ENCODE results near the gene TMEM260. TPM values are rescaled to one million over a fixed set of nuclear protein-coding genes. Genes with fewer than 3 reads are reported as not detected.

The TMEM260 gene
- polyA plus RNA-seq, 1 of the 3 experiments (the other 2 are of a cell fraction), result 5.4 TPM

DNA sequence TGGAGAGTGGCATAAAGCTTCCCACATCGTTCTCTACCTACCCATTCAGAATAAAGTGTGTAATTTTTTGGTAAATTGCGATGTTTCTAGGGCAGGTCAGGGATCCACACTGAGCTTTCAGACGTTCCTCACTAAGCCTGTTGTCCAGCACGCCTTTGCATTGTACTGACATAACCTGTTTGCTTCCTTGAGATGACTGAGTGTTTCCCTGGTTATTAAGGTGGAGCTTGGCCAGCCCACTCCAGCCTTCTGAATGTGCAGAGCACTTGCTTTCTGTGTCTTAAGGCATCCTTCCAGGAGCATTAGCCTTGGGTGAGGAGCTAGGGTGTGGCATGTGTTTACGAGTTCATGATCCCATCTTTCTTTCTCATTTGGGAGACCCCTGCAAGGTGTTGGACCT is 96.4 kb downstream of the TMEM260 start (continued):
- no peak for TF ChIP-seq FOXJ3 (CRISPR knock-in tag; IDR thresholded peaks at IDR 0.05)
- no peak for TF ChIP-seq CTCF (IDR thresholded peaks at IDR 0.05)

GRCh38 chr14:56678838-56679237 is 99.2 kb downstream of the TMEM260 start:
- no peaks in the 10 kb centered on the region for H3F3A ChIP-seq (replicated peaks; ENCODE audit: insufficient read depth)
- 0 out of 2 replicates have a peak, but pooled peaks cover 10% of the 10 kb centered on the region for H3K27me3 ChIP-seq (ENCODE audit: insufficient read depth)
- no peaks in the 10 kb centered on the region for H4K20me1 ChIP-seq (ENCODE audit: insufficient read depth)
- TF ChIP-seq ZBTB33 (IDR thresholded peaks at IDR 0.05; ENCODE audit: borderline replicate concordance, low read depth), result no peak
- no peak for TF ChIP-seq GATA2 (CRISPR knock-in tag; IDR thresholded peaks at IDR 0.05)
- TF ChIP-seq NRF1 (IDR thresholded peaks at IDR 0.05; ENCODE audit: low read depth, low read length), result no peak
- TF ChIP-seq, protein P1, sequence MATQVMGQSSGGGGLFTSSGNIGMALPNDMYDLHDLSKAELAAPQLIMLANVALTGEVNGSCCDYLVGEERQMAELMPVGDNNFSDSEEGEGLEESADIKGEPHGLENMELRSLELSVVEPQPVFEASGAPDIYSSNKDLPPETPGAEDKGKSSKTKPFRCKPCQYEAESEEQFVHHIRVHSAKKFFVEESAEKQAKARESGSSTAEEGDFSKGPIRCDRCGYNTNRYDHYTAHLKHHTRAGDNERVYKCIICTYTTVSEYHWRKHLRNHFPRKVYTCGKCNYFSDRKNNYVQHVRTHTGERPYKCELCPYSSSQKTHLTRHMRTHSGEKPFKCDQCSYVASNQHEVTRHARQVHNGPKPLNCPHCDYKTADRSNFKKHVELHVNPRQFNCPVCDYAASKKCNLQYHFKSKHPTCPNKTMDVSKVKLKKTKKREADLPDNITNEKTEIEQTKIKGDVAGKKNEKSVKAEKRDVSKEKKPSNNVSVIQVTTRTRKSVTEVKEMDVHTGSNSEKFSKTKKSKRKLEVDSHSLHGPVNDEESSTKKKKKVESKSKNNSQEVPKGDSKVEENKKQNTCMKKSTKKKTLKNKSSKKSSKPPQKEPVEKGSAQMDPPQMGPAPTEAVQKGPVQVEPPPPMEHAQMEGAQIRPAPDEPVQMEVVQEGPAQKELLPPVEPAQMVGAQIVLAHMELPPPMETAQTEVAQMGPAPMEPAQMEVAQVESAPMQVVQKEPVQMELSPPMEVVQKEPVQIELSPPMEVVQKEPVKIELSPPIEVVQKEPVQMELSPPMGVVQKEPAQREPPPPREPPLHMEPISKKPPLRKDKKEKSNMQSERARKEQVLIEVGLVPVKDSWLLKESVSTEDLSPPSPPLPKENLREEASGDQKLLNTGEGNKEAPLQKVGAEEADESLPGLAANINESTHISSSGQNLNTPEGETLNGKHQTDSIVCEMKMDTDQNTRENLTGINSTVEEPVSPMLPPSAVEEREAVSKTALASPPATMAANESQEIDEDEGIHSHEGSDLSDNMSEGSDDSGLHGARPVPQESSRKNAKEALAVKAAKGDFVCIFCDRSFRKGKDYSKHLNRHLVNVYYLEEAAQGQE (IDR thresholded peaks at IDR 0.05; ENCODE audit: low read depth, low read length), result no peak
- TF ChIP-seq RXRA (IDR thresholded peaks at IDR 0.05; ENCODE audit: borderline replicate concordance, low read depth), result no peak
- no peak for TF ChIP-seq TCF12 (IDR thresholded peaks at IDR 0.05)
- TF ChIP-seq MXI1 (IDR thresholded peaks at IDR 0.05; ENCODE audit: low read depth, low read length), result no peak
- TF ChIP-seq ELF1 (IDR thresholded peaks at IDR 0.05), result no peak
- TF ChIP-seq TAF1 (IDR thresholded peaks at IDR 0.05; ENCODE audit: borderline replicate concordance, low read depth, low read length), result no peak
- TF ChIP-seq, protein P2, sequence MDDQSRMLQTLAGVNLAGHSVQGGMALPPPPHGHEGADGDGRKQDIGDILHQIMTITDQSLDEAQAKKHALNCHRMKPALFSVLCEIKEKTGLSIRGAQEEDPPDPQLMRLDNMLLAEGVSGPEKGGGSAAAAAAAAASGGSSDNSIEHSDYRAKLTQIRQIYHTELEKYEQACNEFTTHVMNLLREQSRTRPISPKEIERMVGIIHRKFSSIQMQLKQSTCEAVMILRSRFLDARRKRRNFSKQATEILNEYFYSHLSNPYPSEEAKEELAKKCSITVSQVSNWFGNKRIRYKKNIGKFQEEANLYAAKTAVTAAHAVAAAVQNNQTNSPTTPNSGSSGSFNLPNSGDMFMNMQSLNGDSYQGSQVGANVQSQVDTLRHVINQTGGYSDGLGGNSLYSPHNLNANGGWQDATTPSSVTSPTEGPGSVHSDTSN (IDR thresholded peaks at IDR 0.05), result no peak
- no peak for TF ChIP-seq YY1 (IDR thresholded peaks at IDR 0.05; ENCODE audit: low read depth)
- no peak for TF ChIP-seq NFIC (IDR thresholded peaks at IDR 0.05; ENCODE audit: borderline replicate concordance)
- TF ChIP-seq SIN3A (IDR thresholded peaks at IDR 0.05; ENCODE audit: borderline replicate concordance, low read depth, low read length), result no peak
- no peak for TF ChIP-seq RFX5 (IDR thresholded peaks at IDR 0.05; ENCODE audit: low read length)
- no peak for TF ChIP-seq JUND (IDR thresholded peaks at IDR 0.05)
- TF ChIP-seq, protein P3, sequence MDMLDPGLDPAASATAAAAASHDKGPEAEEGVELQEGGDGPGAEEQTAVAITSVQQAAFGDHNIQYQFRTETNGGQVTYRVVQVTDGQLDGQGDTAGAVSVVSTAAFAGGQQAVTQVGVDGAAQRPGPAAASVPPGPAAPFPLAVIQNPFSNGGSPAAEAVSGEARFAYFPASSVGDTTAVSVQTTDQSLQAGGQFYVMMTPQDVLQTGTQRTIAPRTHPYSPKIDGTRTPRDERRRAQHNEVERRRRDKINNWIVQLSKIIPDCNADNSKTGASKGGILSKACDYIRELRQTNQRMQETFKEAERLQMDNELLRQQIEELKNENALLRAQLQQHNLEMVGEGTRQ (IDR thresholded peaks at IDR 0.05; ENCODE audit: borderline replicate concordance, low read depth, low read length), result no peak
- no peak overlapping the region for H2AFZ ChIP-seq (ENCODE audit: low read depth)
- no peak overlapping the region for H3K4me3 ChIP-seq (ENCODE audit: low read depth in 2 of 2, low read length in 1 of 2)
- H3K9ac ChIP-seq, result no peak overlapping the region
- H3K27ac ChIP-seq (ENCODE audit: low read depth in 2 of 2, low read length in 1 of 2), result no peak overlapping the region
- ChIA-PET POLR2A (no interaction called here), CTCF (no interaction called here)
- no peaks in the 10 kb centered on the region for H3K9me3 ChIP-seq
- H3K9me2 ChIP-seq, result 0 out of 2 replicates have a peak, but pooled peaks cover 3% of the 10 kb centered on the region
- no peaks in the 10 kb centered on the region for H3K36me3 ChIP-seq (replicated peaks in 1 of 2; ENCODE audit: control insufficient read depth in 1 of 2, insufficient read depth in 2 of 2, low read length in 1 of 2)
- no peaks in the 10 kb centered on the region for H3K4me1 ChIP-seq (ENCODE audit: control insufficient read depth in 1 of 2, insufficient read depth in 2 of 2, low read depth in 1 of 2, low read length in 1 of 2)
- no peaks in the 10 kb centered on the region for H3K79me2 ChIP-seq (ENCODE audit: insufficient read depth)
- no peak overlapping the region for H3K4me2 ChIP-seq
- no peak for DNase-seq
- 1% methylated on average over 3 of the region's 3 CpGs for WGBS (ENCODE audit: low lambda C conversion rate)
